ENCODE measurements around the gene KRTAP7-1.

Gene KRTAP7-1

DNA sequence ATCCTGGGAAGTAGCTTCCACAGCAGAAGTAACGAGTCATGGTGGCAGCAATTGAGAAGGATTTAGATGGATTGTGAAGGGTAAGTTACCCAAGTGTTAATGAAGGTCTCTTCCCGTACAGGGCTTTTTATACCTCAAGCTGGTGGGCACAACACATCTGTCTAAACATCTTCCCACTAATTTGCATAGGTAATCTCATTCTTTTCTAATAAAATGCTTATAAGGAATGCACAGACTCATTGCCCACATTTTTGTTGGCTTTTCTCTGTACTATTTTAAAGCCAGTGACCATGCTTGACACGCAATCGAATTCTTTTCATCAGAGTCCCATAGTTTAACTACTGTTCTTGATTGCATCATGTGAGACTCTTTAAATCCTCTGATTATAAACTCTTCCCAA, at the start of gene KRTAP7-1:
Gene KRTAP7-1 (minus strand): TSS at position 101 of the 400 bp plus-strand sequence. CDS start 61 bp downstream, at position 40.
- DNase-seq = no peak
- intact Hi-C loops (cut with DNase I) = no loop called here

GRCh38 chr21:30874526-30874925, 45.0 kb upstream of the KRTAP7-1 start:
- intact Hi-C loops (cut with DNase I) = no loop called here
- DNase-seq = no peak

- no peak for DNase-seq
- intact Hi-C loops (cut with DNase I) = no loop called here
Measured at GRCh38 chr21:30847627-30848500, 18.3 kb upstream of the KRTAP7-1 start.

DNA sequence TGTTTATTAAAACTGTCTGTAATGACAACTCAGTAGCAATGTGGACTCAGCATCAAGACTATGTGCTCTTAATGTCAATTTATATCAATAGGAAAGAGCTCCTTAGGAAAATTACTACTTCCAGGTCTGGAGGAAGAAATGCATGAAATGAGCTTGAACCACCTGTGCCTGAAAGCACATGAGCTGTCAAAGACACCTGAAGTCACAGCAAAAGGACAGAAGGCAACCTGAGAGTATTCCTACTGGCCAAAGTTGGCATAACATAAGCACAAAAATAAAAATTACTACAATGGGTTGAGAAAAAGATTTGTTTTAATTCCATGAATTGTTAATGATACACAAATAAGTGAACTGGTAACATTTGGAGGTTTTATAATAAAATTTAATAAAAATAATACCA, 13.4 kb upstream of the KRTAP7-1 start:
- intact Hi-C loops (cut with DNase I) = no loop called here
- DNase-seq = no peak

GRCh38 chr21:30839304-30839703, 9.7 kb upstream of the KRTAP7-1 start:
- DNase-seq = peak in 16 of 42 donors; percentile 5 to 52 (median 17)
- intact Hi-C loops (cut with DNase I) = no loop called here

GRCh38 chr21:30838536-30838935, 9.0 kb upstream of the KRTAP7-1 start:
- DNase-seq = peak in 2 of 42 donors; percentile 4 to 25
- intact Hi-C loops (cut with DNase I) = no loop called here

GRCh38 chr21:30831194-30831765, 1.7 kb upstream of the KRTAP7-1 start:
- intact Hi-C loops (cut with DNase I) = no loop called here
- DNase-seq = peak in 1 of 42 donors; percentile 25

DNA sequence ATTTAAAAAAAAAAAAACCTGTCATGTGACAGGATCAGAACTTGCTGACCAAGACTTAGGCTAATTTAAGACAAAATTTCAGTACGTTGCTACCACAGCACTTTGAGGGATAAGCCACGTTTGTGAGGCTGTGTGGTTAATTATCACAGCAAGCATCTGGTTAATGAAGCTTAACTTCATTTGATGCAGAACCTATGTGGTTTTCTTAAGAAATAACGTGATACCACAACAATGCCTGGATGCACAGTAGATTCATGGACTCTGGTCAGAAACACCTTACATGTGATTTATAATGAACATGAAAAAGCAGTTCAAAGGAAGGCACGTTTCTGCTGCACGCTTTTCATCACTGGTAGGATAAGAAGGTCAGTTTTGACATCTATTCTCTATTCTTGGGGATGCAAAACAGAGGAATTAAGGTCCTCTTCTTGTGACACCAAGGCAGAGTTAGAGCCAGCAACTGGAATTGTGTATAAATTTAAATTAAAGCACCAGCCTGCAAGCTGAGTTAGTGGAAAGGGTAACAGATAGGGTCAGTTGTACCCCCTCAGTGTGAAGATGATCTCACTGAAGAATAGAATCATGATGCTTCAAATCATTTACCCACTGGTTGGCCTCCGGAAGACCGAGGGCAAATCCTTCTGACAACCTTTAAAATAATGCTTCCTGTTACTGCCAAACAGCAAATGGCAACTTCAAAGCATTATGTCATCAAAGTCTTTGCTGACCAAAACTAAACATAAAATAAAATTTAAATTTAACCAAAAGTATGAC, 10.5 kb downstream of the KRTAP7-1 start:
- intact Hi-C loops (cut with DNase I) = no loop called here
- DNase-seq = no peak

DNA sequence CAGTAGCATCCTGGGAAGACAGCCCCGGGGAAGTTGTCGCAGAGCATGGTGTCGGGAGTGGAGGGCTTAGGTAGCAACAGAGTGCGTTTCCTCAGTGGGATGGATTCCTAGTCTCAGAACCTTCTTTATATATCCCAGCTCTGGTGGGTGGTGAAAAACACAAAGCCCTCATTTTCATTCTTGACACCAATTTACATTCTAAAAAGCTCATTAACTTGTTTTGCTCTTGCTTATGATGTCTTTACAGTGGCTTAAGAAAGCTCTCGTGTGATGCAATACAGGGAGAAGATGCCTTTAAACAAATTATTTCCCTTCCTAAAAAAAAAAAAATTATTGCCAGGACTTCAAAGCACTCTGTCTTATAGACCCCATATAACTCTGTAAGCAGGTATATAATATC, 16.4 kb downstream of the KRTAP7-1 start, which contains the start of gene KRTAP8-1:
Gene KRTAP8-1 (minus strand): TSS at position 101 of the 400 bp plus-strand sequence. CDS start 54 bp downstream, at position 47.
- no peak for DNase-seq
- intact Hi-C loops (cut with DNase I) = no loop called here

- DNase-seq = no peak
- intact Hi-C loops (cut with DNase I) = no loop called here
Measured at GRCh38 chr21:30800605-30801004, 29.0 kb downstream of the KRTAP7-1 start.

DNA sequence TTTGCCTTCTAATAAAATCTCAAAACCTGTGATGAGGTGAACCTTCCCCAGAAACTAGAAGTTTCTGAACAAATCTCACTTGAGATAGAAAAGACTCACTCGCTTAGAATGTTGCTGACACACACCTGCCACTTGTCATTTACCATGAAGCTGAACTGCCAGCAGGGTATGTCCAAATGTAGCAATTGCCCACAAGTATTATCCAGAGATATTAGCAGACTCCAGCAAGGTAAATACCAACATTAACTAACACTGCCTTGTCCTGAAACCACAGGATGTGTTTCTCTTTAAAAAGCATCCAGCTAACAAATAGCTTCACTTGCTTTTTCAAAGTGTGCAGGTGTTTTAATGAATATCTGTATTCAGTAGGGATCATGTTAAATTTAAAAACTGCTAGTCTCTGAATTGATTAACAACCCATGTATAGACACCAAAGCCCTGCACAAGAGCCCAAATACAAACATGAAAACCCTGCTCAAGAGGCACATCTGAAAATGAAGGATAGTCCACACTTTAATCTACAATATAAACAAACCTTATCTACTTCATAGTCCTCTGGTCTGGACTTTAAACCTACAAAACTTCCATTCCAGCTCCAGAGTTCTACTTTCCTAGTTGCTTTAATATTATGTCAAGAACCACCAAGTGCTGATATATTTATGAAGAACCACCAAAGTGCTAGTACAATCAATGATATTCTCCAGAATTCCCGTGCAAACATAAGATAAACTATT, 35.8 kb downstream of the KRTAP7-1 start:
- intact Hi-C loops (cut with DNase I) = no loop called here
- DNase-seq = no peak

DNA sequence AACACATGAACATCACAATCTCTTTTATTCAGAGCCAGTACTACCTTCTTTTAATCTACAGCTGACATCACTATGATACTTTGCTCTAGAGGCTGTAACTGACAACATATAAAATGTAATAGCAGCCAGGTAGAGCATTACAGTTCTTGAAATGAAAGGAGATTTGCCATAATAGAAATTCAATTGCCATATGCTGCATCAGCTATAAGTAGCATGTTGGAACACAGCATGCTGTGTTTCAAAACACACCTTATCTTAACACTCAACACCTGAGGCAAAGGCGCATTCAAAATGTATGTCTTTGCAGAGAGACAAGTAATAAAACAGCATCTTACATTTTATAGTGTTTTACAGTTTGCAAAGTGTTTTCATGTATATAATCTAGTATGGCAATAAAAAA, 50.3 kb downstream of the KRTAP7-1 start:
- intact Hi-C loops (cut with DNase I) = no loop called here
- no peak for DNase-seq

Measured in head of caudate nucleus (tissue), 42 donors.